Measurements from ENCODE around the gene TMEM213. TPM values are rescaled to one million over a fixed set of nuclear protein-coding genes. Genes with fewer than 3 reads are reported as not detected.

Gene TMEM213
- total RNA-seq, 4 donors from 2014 or later, result 0.25 TPM; not detected in 3

GRCh38 chr7:138845711-138846110 is 47.9 kb downstream of the TMEM213 start:
- no peak for ATAC-seq
- TF ChIP-seq POLR2A (IDR thresholded peaks at IDR 0.05) (no peak), EP300 (IDR thresholded peaks at IDR 0.05) (no peak), CTCF (IDR thresholded peaks at IDR 0.05) (no peak), POLR2AphosphoS5 (IDR thresholded peaks at IDR 0.05) (no peak)
- Histone ChIP-seq H3K27me3 (no peaks in the 10 kb centered on the region), H3K4me1 (no peaks in the 10 kb centered on the region), H3K36me3 (peaks cover 0 to 18% of the 10 kb centered on the region in 2 donors), H3K4me3 (no peak overlapping the region), H3K9me3 (no peaks in the 10 kb centered on the region), H3K27ac (no peak overlapping the region)
- WGBS, 2 donors (ENCODE audit: low coverage in 1 of 2), result 39 to 42% methylated on average over 2 of the region's 2 CpGs

- WGBS, 2 donors (ENCODE audit: low coverage in 1 of 2), result 55 to 89% methylated on average over 3 of the region's 3 CpGs
- no peak overlapping the region for H3K27ac ChIP-seq
- H3K36me3 ChIP-seq, result peaks cover 0 to 24% of the 10 kb centered on the region in 2 donors
- no peaks in the 10 kb centered on the region for H3K9me3 ChIP-seq
- H3K27me3 ChIP-seq, result no peaks in the 10 kb centered on the region
- H3K4me3 ChIP-seq, result no peak overlapping the region
- TF ChIP-seq CTCF (IDR thresholded peaks at IDR 0.05) (no peak), EP300 (IDR thresholded peaks at IDR 0.05) (no peak), POLR2A (IDR thresholded peaks at IDR 0.05) (no peak), POLR2AphosphoS5 (IDR thresholded peaks at IDR 0.05) (no peak)
- no peaks in the 10 kb centered on the region for H3K4me1 ChIP-seq
- no peak for ATAC-seq
Measured at GRCh38 chr7:138848056-138848980, 50.5 kb downstream of the TMEM213 start.

- Histone ChIP-seq H3K27me3 (no peaks in the 10 kb centered on the region), H3K36me3 (peaks cover 0 to 16% of the 10 kb centered on the region in 2 donors), H3K9me3 (no peaks in the 10 kb centered on the region), H3K27ac (no peak overlapping the region), H3K4me1 (no peaks in the 10 kb centered on the region), H3K4me3 (no peak overlapping the region)
- TF ChIP-seq POLR2A (IDR thresholded peaks at IDR 0.05), result no peak
- TF ChIP-seq EP300 (IDR thresholded peaks at IDR 0.05), result no peak
- 80 to 98% methylated on average over 2 to 5 of the region's 5 CpGs for WGBS, 2 donors (ENCODE audit: low coverage in 1 of 2)
- no peak for ATAC-seq
Measured at GRCh38 chr7:138849701-138850100, 51.9 kb downstream of the TMEM213 start.

GRCh38 chr7:138852469-138852868 is 54.7 kb downstream of the TMEM213 start:
- H3K9me3 ChIP-seq, result no peaks in the 10 kb centered on the region
- TF ChIP-seq POLR2A (IDR thresholded peaks at IDR 0.05), result no peak
- peaks cover 0 to 18% of the 10 kb centered on the region in 2 donors for H3K36me3 ChIP-seq
- ATAC-seq, result no peak
- H3K27ac ChIP-seq, result no peak overlapping the region
- H3K4me3 ChIP-seq, result no peak overlapping the region
- 93 to 100% methylated on average over 1 to 5 of the region's 5 CpGs for WGBS, 2 donors (ENCODE audit: low coverage in 1 of 2)
- no peaks in the 10 kb centered on the region for H3K27me3 ChIP-seq
- no peaks in the 10 kb centered on the region for H3K4me1 ChIP-seq

- Histone ChIP-seq H3K4me1 (no peaks in the 10 kb centered on the region), H3K4me3 (no peak overlapping the region), H3K9me3 (peaks cover 0 to 9% (median 0%) of the 10 kb centered on the region in 3 donors), H3K27me3 (no peaks in the 10 kb centered on the region), H3K36me3 (peaks cover 0 to 28% of the 10 kb centered on the region in 2 donors), H3K27ac (no peak overlapping the region)
- ATAC-seq, result no peak
- 85 to 89% methylated on average over 3 of the region's 3 CpGs for WGBS, 2 donors (ENCODE audit: low coverage in 1 of 2)
- TF ChIP-seq POLR2A (IDR thresholded peaks at IDR 0.05), result no peak
- no peak for TF ChIP-seq EP300 (IDR thresholded peaks at IDR 0.05)
- no peak for TF ChIP-seq POLR2AphosphoS5 (IDR thresholded peaks at IDR 0.05)
- TF ChIP-seq CTCF (IDR thresholded peaks at IDR 0.05), result no peak
Measured at GRCh38 chr7:138853448-138853847, 55.7 kb downstream of the TMEM213 start.

Measured in gastroesophageal sphincter (tissue), 4 donors.